HepG2 (cell line): ENCODE data around the gene TBATA. TPM values are rescaled to one million over a fixed set of nuclear protein-coding genes. Genes with fewer than 3 reads are reported as not detected.

Source experiments
- ATAC-seq: fragments of 200-7000 bp; cut with Tn5 transposase; 3 replicates; pipeline ENCODE4 v1.9.1; 2020; ENCODE audit warnings: mild to moderate bottlenecking, moderate library complexity
- BruUV-seq: library from RNA; stranded (reverse); fragments of 400-500 nt; replicated peaks from 2 replicates; lab custom pipeline; 2021; lab: Mats Ljungman, UMichigan
- CTCF ChIA-PET: fragments of 300-600 bp; formaldehyde crosslinking; extraction: SDS; loops from one replicate; lab custom pipeline; 2021; ENCODE audit warnings: low total read pairs, inconsistent platforms, low intra/inter-chr PET ratio; lab: Yijun Ruan, JAX
- POLR2A ChIA-PET: fragments of 350-600 bp; sonication (Branson Sonifier 250); formaldehyde crosslinking; loops from one replicate; lab custom pipeline; 2020; ENCODE audit warnings: antibody characterized with exemption, inconsistent platforms; lab: Yijun Ruan, JAX
- DNase-seq: peaks from one replicate; pipeline ENCODE4 v3.0.0-alpha.2; 2015; ENCODE audit warnings: low spot score
- FAIRE-seq: peaks from 3 replicates; lab custom pipeline; 2011; peaks lifted over from hg19 to GRCh38; lab: Jason Lieb, UNC
- H2AFZ ChIP-seq: one replicate; pipeline ENCODE4 v1.6.1; 2011; ENCODE audit warnings: low read length, inconsistent platforms
- H3K27ac ChIP-seq: fragments of 300-600 bp; 3 replicates; pipeline ENCODE4 v1.8.0; 2011; ENCODE audit warnings: mixed run types, mild to moderate bottlenecking, mixed read lengths, low read length, inconsistent platforms; ENCODE audit not compliant: insufficient read depth; ENCODE audit errors: extremely low read length
- H3K27me3 ChIP-seq, 2 experiments: fragments of 200-600 bp in 1 of 2; 2 replicates in 1 of 2; 3 replicates in 1 of 2; pipeline versions ENCODE4 v1.6.0 to v1.8.0; 2011; ENCODE audit warnings: low read length in 2 of 2, mild to moderate bottlenecking in 2 of 2, moderate library complexity in 2 of 2, inconsistent platforms in 1 of 2; ENCODE audit not compliant: insufficient read depth in 2 of 2, control insufficient read depth in 1 of 2
- H3K36me3 ChIP-seq, 2 experiments: fragments of 200-600 bp in 1 of 2; replicated peaks in 1 of 2; 2 replicates in 1 of 2; 3 replicates in 1 of 2; pipeline versions ENCODE4 v1.5.1 to v1.8.0; 2011; ENCODE audit warnings: low read length in 2 of 2, inconsistent platforms in 1 of 2; ENCODE audit not compliant: insufficient read depth in 2 of 2, control insufficient read depth in 1 of 2
- H3K4me1 ChIP-seq: 2 replicates; pipeline ENCODE4 v1.5.1; 2012; ENCODE audit warnings: low read length, inconsistent platforms; ENCODE audit not compliant: insufficient read depth
- H3K4me2 ChIP-seq: 2 replicates; pipeline ENCODE4 v1.6.0; 2011; ENCODE audit warnings: low read depth, low read length, inconsistent platforms
- H3K4me3 ChIP-seq, 3 experiments: fragments of 200-600 bp in 1 of 3; sonication (generic), shearing (Covaris generic) in 1 of 3; replicated peaks in 1 of 3; 2 replicates each; pipeline ENCODE4 v1.5.1; 2011 to 2016; ENCODE audit warnings: low read length in 3 of 3, inconsistent platforms in 2 of 3, low read depth in 2 of 3, mild to moderate bottlenecking in 2 of 3, control low read depth in 1 of 3, mixed read lengths in 1 of 3; ENCODE audit not compliant: insufficient read depth in 1 of 3
- H3K79me2 ChIP-seq: one replicate; pipeline ENCODE4 v1.6.1; 2011; ENCODE audit warnings: low read length, inconsistent platforms; ENCODE audit not compliant: insufficient read depth
- H3K9ac ChIP-seq: 2 replicates; pipeline ENCODE4 v1.6.0; 2011; ENCODE audit warnings: mild to moderate bottlenecking, low read depth, low read length, inconsistent platforms; ENCODE audit not compliant: insufficient read depth
- H3K9me3 ChIP-seq: 2 replicates; pipeline ENCODE4 v1.5.1; 2012; ENCODE audit warnings: mild to moderate bottlenecking, low read length
- H4K20me1 ChIP-seq: 2 replicates; pipeline ENCODE4 v1.6.0; 2011; ENCODE audit warnings: inconsistent platforms, mild to moderate bottlenecking, low read length, moderate library complexity; ENCODE audit not compliant: insufficient read depth
- ATF7 ChIP-seq, 2 experiments: fragments of 450-650 bp in 1 of 2; sonication (generic) in 1 of 2; formaldehyde crosslinking in 1 of 2; IDR thresholded peaks; 2 replicates each; pipeline versions ENCODE4 v1.4.0 to v1.6.1; 2016 to 2020; ENCODE audit warnings: antibody characterized with exemption in 1 of 2, mild to moderate bottlenecking in 1 of 2, missing genetic modification reagents in 1 of 2
- BRF2 ChIP-seq: sonication (generic); formaldehyde crosslinking; IDR thresholded peaks from 2 replicates; pipeline ENCODE4 v1.8.1; 2022; ENCODE audit warnings: mild to moderate bottlenecking, missing genetic modification reagents
- ERF ChIP-seq: IDR thresholded peaks from 2 replicates; pipeline ENCODE4 v1.6.1; 2018; ENCODE audit warnings: missing biosample characterization, missing genetic modification reagents
- FOXA3 ChIP-seq: IDR thresholded peaks from 2 replicates; pipeline ENCODE4 v1.6.1; 2016; ENCODE audit warnings: missing genetic modification reagents, missing compliant biosample characterization
- GZF1 ChIP-seq: sonication (generic); formaldehyde crosslinking; IDR thresholded peaks from 2 replicates; pipeline ENCODE4 v1.5.1; 2020; ENCODE audit warnings: mild to moderate bottlenecking, missing genetic modification reagents
- PREB ChIP-seq: sonication (generic); formaldehyde crosslinking; IDR thresholded peaks from 2 replicates; pipeline ENCODE4 v1.4.0; 2020; ENCODE audit warnings: missing genetic modification reagents
- PTBP1 ChIP-seq: fragments of 200-400 bp; formaldehyde crosslinking; IDR thresholded peaks from 2 replicates; pipeline ENCODE4 v1.6.1; 2018; ENCODE audit warnings: low read length, low read depth; ENCODE audit not compliant: poor library complexity, severe bottlenecking
- RARG ChIP-seq: sonication (generic); formaldehyde crosslinking; IDR thresholded peaks from 2 replicates; pipeline ENCODE4 v1.4.0; 2020; ENCODE audit warnings: low read depth, mild to moderate bottlenecking, missing genetic modification reagents
- SP5 ChIP-seq: IDR thresholded peaks from 2 replicates; pipeline ENCODE4 v1.6.1; 2016; ENCODE audit warnings: low read depth, borderline replicate concordance
- TERF1 ChIP-seq: sonication (generic); formaldehyde crosslinking; IDR thresholded peaks from 2 replicates; pipeline ENCODE4 v1.8.0; 2022; ENCODE audit warnings: mild to moderate bottlenecking, missing genetic modification reagents, moderate library complexity
- ZHX2 ChIP-seq, 2 experiments: sonication (generic) in 1 of 2; formaldehyde crosslinking in 1 of 2; IDR thresholded peaks; 2 replicates each; pipeline versions ENCODE4 v1.6.1 to v1.9.0; 2014 to 2022; ENCODE audit warnings: antibody characterized with exemption in 1 of 2, borderline replicate concordance in 1 of 2, inconsistent platforms in 1 of 2, low read depth in 1 of 2, missing genetic modification reagents in 1 of 2
- ZNF10 ChIP-seq: sonication (generic); formaldehyde crosslinking; IDR thresholded peaks from 2 replicates; pipeline ENCODE4 v1.4.0; 2020; ENCODE audit warnings: mild to moderate bottlenecking, low read depth, missing genetic modification reagents, borderline replicate concordance
- ZNF143 ChIP-seq: sonication (generic); formaldehyde crosslinking; IDR thresholded peaks from 2 replicates; pipeline ENCODE4 v1.4.0; 2020; ENCODE audit warnings: missing genetic modification reagents
- WGBS: methylation state at CpG from one replicate; pipeline ENCODE4 v1.1.6; 2017; ENCODE audit warnings: low lambda C conversion rate; 5-methylcytosine and 5-hydroxymethylcytosine counted together
- in situ Hi-C: cut with HindIII; loops from 2 replicates; pipeline ENCODE4 v1.10.0; 2017; ENCODE audit warnings: low pct_unique_long_range_greater_than_20kb; ENCODE audit not compliant: extremely low pct_ligation_motif_present
- intact Hi-C: fragments of 100-400 bp; cut with micrococcal nuclease; formaldehyde crosslinking; loops from one replicate; pipeline ENCODE4 v1.10.0; 2022; ENCODE audit not compliant: unreplicated experiment
- polyA plus RNA-seq, 8 experiments: library from polyadenylated mRNA; depleted of rRNA in 3 of 8; stranded (reverse) in 7 of 8; unstranded in 1 of 8; fragments of >200 nt; fragmentation: Illumina TruSeq in 4 of 8; extraction: Trizol in 4 of 8; gene quantifications; 2 replicates each; pipeline versions ENCODE4 v1.2.1 to v1.2.3, GENCODE V29; 2011 to 2016; ENCODE audit warnings: low read depth in 4 of 8, missing spikeins in 1 of 8, mixed read lengths in 1 of 8; ENCODE audit not compliant: insufficient read depth in 1 of 8
- total RNA-seq, 5 experiments: library from RNA; depleted of rRNA; stranded (reverse); fragments of >200 nt; fragmentation: Illumina TruSeq; extraction: Trizol; gene quantifications; 2 replicates each; pipeline ENCODE4 v1.2.3, GENCODE V29; 2016; ENCODE audit warnings: low read depth in 1 of 5

TBATA gene
- total and polyA plus RNA-seq, 2 of the 13 experiments (the other 11 are each of a cell fraction or from before 2014, with no cell fraction given): not detected

- TF ChIP-seq TERF1 (CRISPR knock-in tag) (no peak), ATF7 (IDR thresholded peaks at IDR 0.05) (no peak), ATF7 (CRISPR knock-in tag; IDR thresholded peaks at IDR 0.05) (no peak), ZNF143 (no peak), PREB (CRISPR knock-in tag) (no peak), BRF2 (CRISPR knock-in tag) (no peak), FOXA3 (CRISPR knock-in tag) (no peak)
Observed at GRCh38 chr10:70780772-70781171, 4.4 kb downstream of the TBATA start (continued).

- 21% methylated on average over 9 of the region's 9 CpGs for WGBS
- FAIRE-seq (no peak), DNase-seq (no peak), ATAC-seq (no peak)
- H2AFZ ChIP-seq: no peak overlapping the region
- H4K20me1 ChIP-seq: no peaks in the 10 kb centered on the region
- H3K27ac ChIP-seq: no peak overlapping the region
- no peaks in the 10 kb centered on the region; the same call in 1 of the 2 replicates for H3K4me1 ChIP-seq
- no peak overlapping the region for H3K4me3 ChIP-seq
- ChIA-PET POLR2A (no interaction called here), CTCF (no interaction called here)
- in situ Hi-C loops (no loop called here), intact Hi-C loops (no loop called here)
- H3K36me3 ChIP-seq: no peaks in the 10 kb centered on the region
- peaks cover 10 to 55% of the 10 kb centered on the region in 2 experiments; a peak in 3 of 5 replicates for H3K27me3 ChIP-seq
- H3K9ac ChIP-seq: no peak overlapping the region
- no TSS peak for BruUV-seq
- no peak overlapping the region for H3K4me2 ChIP-seq
- no peaks in the 10 kb centered on the region for H3K9me3 ChIP-seq
- no peaks in the 10 kb centered on the region for H3K79me2 ChIP-seq
- no peak for TF ChIP-seq ERF (CRISPR knock-in tag)
- TF ChIP-seq ZHX2 (IDR thresholded peaks at IDR 0.05; ENCODE audit: low read depth): no peak
- TF ChIP-seq ZHX2 (CRISPR knock-in tag; IDR thresholded peaks at IDR 0.05; ENCODE audit: borderline replicate concordance): no peak
- TF ChIP-seq ZNF10 (CRISPR knock-in tag): no peak
- TF ChIP-seq RARG (CRISPR knock-in tag): no peak
- TF ChIP-seq GZF1 (CRISPR knock-in tag): no peak
- TF ChIP-seq PTBP1: no peak
- no peak for TF ChIP-seq SP5
Observed at GRCh38 chr10:70780370-70780760, 4.8 kb downstream of the TBATA start.
